ENCODE data around the gene ADRA2B. TPM values are rescaled to one million over a fixed set of nuclear protein-coding genes. Genes with fewer than 3 reads are reported as not detected.

The ADRA2B gene
- total and polyA plus RNA-seq, 12 donors: 0.95 to 12.9 (median 3.3) TPM

- no peak for DNase-seq
- no peak for TF ChIP-seq POLR2A (IDR thresholded peaks at IDR 0.05)
- no peak for TF ChIP-seq CTCF (IDR thresholded peaks at IDR 0.05)
- WGBS, 4 donors: 77 to 88% (median 85%) methylated on average over 3 to 5 of the region's 5 CpGs
- intact Hi-C loops (cut with DNase I): loop anchor here (5.0 to 10.0 kb wide), 2 partner anchors 42 to 379 kb away; no protein-coding TSS in a partner anchor
- Histone ChIP-seq H3K9me3 (replicated peaks in 1 of 3) (no peaks in the 10 kb centered on the region), H3K27ac (no peak overlapping the region), H3K36me3 (replicated peaks in 1 of 2) (no peaks in the 10 kb centered on the region), H3K4me3 (no peak overlapping the region), H3K4me1 (replicated peaks in 1 of 2) (no peaks in the 10 kb centered on the region), H3K27me3 (no peaks in the 10 kb centered on the region)
These were observed 19.2 kb upstream of the ADRA2B start for GRCh38 chr2:96135621-96136020.

- intact Hi-C loops (cut with DNase I): loop anchor here (5.0 to 10.0 kb wide), 2 partner anchors 42 to 380 kb away; no protein-coding TSS in a partner anchor
- Histone ChIP-seq H3K9me3 (replicated peaks in 1 of 3) (no peaks in the 10 kb centered on the region), H3K36me3 (replicated peaks in 1 of 2) (no peaks in the 10 kb centered on the region), H3K4me3 (no peak overlapping the region), H3K27ac (no peak overlapping the region), H3K4me1 (replicated peaks in 1 of 2) (no peaks in the 10 kb centered on the region), H3K27me3 (no peaks in the 10 kb centered on the region)
- no peak for TF ChIP-seq POLR2A (IDR thresholded peaks at IDR 0.05)
- no peak for TF ChIP-seq CTCF (IDR thresholded peaks at IDR 0.05)
- WGBS, 4 donors: 37 to 91% (median 80%) methylated on average over 3 to 9 of the region's 9 CpGs
- no peak for DNase-seq
These were observed 18.8 kb upstream of the ADRA2B start for GRCh38 chr2:96135171-96135570.

GRCh38 chr2:96134421-96134820 lies 18.1 kb upstream of the ADRA2B start:
- Histone ChIP-seq H3K9me3 (replicated peaks in 1 of 3) (no peaks in the 10 kb centered on the region), H3K4me1 (replicated peaks in 1 of 2) (no peaks in the 10 kb centered on the region), H3K27ac (no peak overlapping the region), H3K27me3 (no peaks in the 10 kb centered on the region), H3K4me3 (no peak overlapping the region), H3K36me3 (replicated peaks in 1 of 2) (no peaks in the 10 kb centered on the region)
- DNase-seq: no peak
- intact Hi-C loops (cut with DNase I): loop anchor here in 1 of 2 donors (10.0 kb wide), 1 partner anchor 380 kb away; no protein-coding TSS in a partner anchor
- 77 to 100% (median 91%) methylated on average over 1 to 11 of the region's 11 CpGs for WGBS, 4 donors
- TF ChIP-seq POLR2A (IDR thresholded peaks at IDR 0.05) (no peak), CTCF (IDR thresholded peaks at IDR 0.05) (no peak)

GRCh38 chr2:96131813-96132745 lies 15.7 kb upstream of the ADRA2B start:
- intact Hi-C loops (cut with DNase I): loop anchor here in 1 of 2 donors (10.0 kb wide), 1 partner anchor 383 kb away; no protein-coding TSS in a partner anchor
- Histone ChIP-seq H3K27ac (no peak overlapping the region), H3K9me3 (replicated peaks in 1 of 3) (no peaks in the 10 kb centered on the region), H3K4me1 (replicated peaks in 1 of 2) (no peaks in the 10 kb centered on the region), H3K36me3 (replicated peaks in 1 of 2) (no peaks in the 10 kb centered on the region), H3K4me3 (no peak overlapping the region), H3K27me3 (no peaks in the 10 kb centered on the region)
- 83 to 93% (median 88%) methylated on average over 15 to 26 of the region's 26 CpGs for WGBS, 4 donors
- TF ChIP-seq POLR2A (IDR thresholded peaks at IDR 0.05) (no peak), CTCF (IDR thresholded peaks at IDR 0.05) (no peak)
- no peak for DNase-seq
